Esophagus muscularis mucosa (tissue), 3 donors: ENCODE results near the gene USP24.

ENCODE experiments used
- POLR2AphosphoS5 ChIP-seq, 2 donors: sonication (generic); formaldehyde crosslinking; IDR thresholded peaks; one replicate each; pipeline ENCODE4 v1.6.1; 2017; ENCODE audit warnings: antibody characterized with exemption in 2 of 2
- TF ChIP-seq, protein P1 (sequence below), 3 experiments: fragments of 200-600 bp in 2 of 3; fragments of 450-650 bp in 1 of 3; sonication (generic) in 2 of 3; IDR thresholded peaks; one replicate each; pipeline ENCODE4 v1.5.1; 2017 to 2019; ENCODE audit warnings: antibody characterized with exemption in 3 of 3, mild to moderate bottlenecking in 2 of 3, moderate library complexity in 1 of 3

- TF ChIP-seq, protein P1, sequence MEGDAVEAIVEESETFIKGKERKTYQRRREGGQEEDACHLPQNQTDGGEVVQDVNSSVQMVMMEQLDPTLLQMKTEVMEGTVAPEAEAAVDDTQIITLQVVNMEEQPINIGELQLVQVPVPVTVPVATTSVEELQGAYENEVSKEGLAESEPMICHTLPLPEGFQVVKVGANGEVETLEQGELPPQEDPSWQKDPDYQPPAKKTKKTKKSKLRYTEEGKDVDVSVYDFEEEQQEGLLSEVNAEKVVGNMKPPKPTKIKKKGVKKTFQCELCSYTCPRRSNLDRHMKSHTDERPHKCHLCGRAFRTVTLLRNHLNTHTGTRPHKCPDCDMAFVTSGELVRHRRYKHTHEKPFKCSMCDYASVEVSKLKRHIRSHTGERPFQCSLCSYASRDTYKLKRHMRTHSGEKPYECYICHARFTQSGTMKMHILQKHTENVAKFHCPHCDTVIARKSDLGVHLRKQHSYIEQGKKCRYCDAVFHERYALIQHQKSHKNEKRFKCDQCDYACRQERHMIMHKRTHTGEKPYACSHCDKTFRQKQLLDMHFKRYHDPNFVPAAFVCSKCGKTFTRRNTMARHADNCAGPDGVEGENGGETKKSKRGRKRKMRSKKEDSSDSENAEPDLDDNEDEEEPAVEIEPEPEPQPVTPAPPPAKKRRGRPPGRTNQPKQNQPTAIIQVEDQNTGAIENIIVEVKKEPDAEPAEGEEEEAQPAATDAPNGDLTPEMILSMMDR (IDR thresholded peaks at IDR 0.05): peak in 1 of 3 experiments; percentile 20
- no peak for TF ChIP-seq POLR2AphosphoS5 (IDR thresholded peaks at IDR 0.05)
Measured at GRCh38 chr1:55209247-55209646, 5.9 kb downstream of the USP24 start.
